ENCODE results near the gene RBMS2.

GRCh38 chr12:56528846-56529245, 7.2 kb downstream of the RBMS2 start:
- TF ChIP-seq CTCF (IDR thresholded peaks at IDR 0.05) (no peak), REST (IDR thresholded peaks at IDR 0.05; ENCODE audit: insufficient read depth in 1 of 2, low read depth in 2 of 2, low read length in 1 of 2) (no peak), POLR2AphosphoS5 (IDR thresholded peaks at IDR 0.05; ENCODE audit: low read depth, low read length) (no peak), SIN3A (IDR thresholded peaks at IDR 0.05; ENCODE audit: borderline replicate concordance, insufficient read depth, low read depth, low read length) (no peak), TCF7L2 (IDR thresholded peaks at IDR 0.05; ENCODE audit: low read depth, low read length) (no peak)

Measured in Panc1 (cell line).